ENCODE measurements around the gene MTA3.
"Not testable (repeated sequence)": the region's sequence is repeated elsewhere in the genome, so short reads cannot be mapped to it uniquely, and the experiment has no call there.

MTA3 gene

GRCh38 chr2:42663106-42663780 lies 94.8 kb downstream of the MTA3 start:
- DNase-seq (ENCODE audit: low read depth) = peak; percentile 27

GRCh38 chr2:42663828-42664227 lies 95.4 kb downstream of the MTA3 start:
- DNase-seq (ENCODE audit: low read depth) = no peak

- DNase-seq (ENCODE audit: low read depth) = no peak
Observed at GRCh38 chr2:42673989-42674579, 105.7 kb downstream of the MTA3 start.

GRCh38 chr2:42675815-42676214 lies 107.4 kb downstream of the MTA3 start:
- DNase-seq (ENCODE audit: low read depth) = no peak

- DNase-seq (ENCODE audit: low read depth) = no peak
Observed at GRCh38 chr2:42685303-42685702, 116.9 kb downstream of the MTA3 start.

GRCh38 chr2:42693013-42693615 lies 124.7 kb downstream of the MTA3 start:
- DNase-seq (ENCODE audit: low read depth) = no peak

- no peak for DNase-seq (ENCODE audit: low read depth)
Observed at GRCh38 chr2:42693688-42694479, 125.5 kb downstream of the MTA3 start.

GRCh38 chr2:42696987-42697386 lies 128.6 kb downstream of the MTA3 start:
- no peak for DNase-seq (ENCODE audit: low read depth)

GRCh38 chr2:42698940-42699339 lies 130.5 kb downstream of the MTA3 start:
- no peak for DNase-seq (ENCODE audit: low read depth)

- DNase-seq (ENCODE audit: low read depth) = no peak
Observed at GRCh38 chr2:42706836-42707235, 138.4 kb downstream of the MTA3 start.

- DNase-seq (ENCODE audit: low read depth) = no peak
Observed at GRCh38 chr2:42708179-42708578, 139.7 kb downstream of the MTA3 start.

- DNase-seq (ENCODE audit: low read depth) = no peak
Observed at GRCh38 chr2:42711896-42712295, 143.5 kb downstream of the MTA3 start.

GRCh38 chr2:42712934-42713333 lies 144.5 kb downstream of the MTA3 start:
- DNase-seq (ENCODE audit: low read depth) = no peak

GRCh38 chr2:42713920-42714319 lies 145.5 kb downstream of the MTA3 start:
- no peak for DNase-seq (ENCODE audit: low read depth)

GRCh38 chr2:42714686-42715085 lies 146.3 kb downstream of the MTA3 start:
- DNase-seq (ENCODE audit: low read depth) = no peak

- DNase-seq (ENCODE audit: low read depth) = no peak
Observed at GRCh38 chr2:42721898-42722297, 153.5 kb downstream of the MTA3 start.

GRCh38 chr2:42722320-42723190 lies 154.1 kb downstream of the MTA3 start:
- DNase-seq (ENCODE audit: low read depth) = no peak

GRCh38 chr2:42723465-42723864 lies 155.0 kb downstream of the MTA3 start:
- no peak for DNase-seq (ENCODE audit: low read depth)

GRCh38 chr2:42724886-42725285 lies 156.5 kb downstream of the MTA3 start:
- no peak for DNase-seq (ENCODE audit: low read depth)

- DNase-seq (ENCODE audit: low read depth) = no peak
Observed at GRCh38 chr2:42725657-42726056, 157.2 kb downstream of the MTA3 start.

- no peak for DNase-seq (ENCODE audit: low read depth)
Observed at GRCh38 chr2:42726680-42727079, 158.2 kb downstream of the MTA3 start.

GRCh38 chr2:42731316-42731715 lies 162.9 kb downstream of the MTA3 start:
- DNase-seq (ENCODE audit: low read depth) = not testable (repeated sequence)
